Heart left ventricle (tissue), 13 donors: ENCODE results near the gene RIMOC1.

Experiments used
- POLR2A ChIP-seq, 2 donors: fragments of 450-650 bp; IDR thresholded peaks; one replicate each; pipeline ENCODE4 v1.6.1; 2017; ENCODE audit warnings: antibody characterized with exemption in 2 of 2, mild to moderate bottlenecking in 2 of 2, moderate library complexity in 2 of 2
- TF ChIP-seq, protein P1 (sequence below), 12 donors: fragments of 200-600 bp; sonication (generic) in 4 of 12; IDR thresholded peaks; one replicate each; pipeline versions ENCODE4 v1.5.0 to v1.8.0; 2018 to 2022; ENCODE audit warnings: antibody characterized with exemption in 12 of 12, mild to moderate bottlenecking in 5 of 12
- donor health status: ischemic (EF 13 %, LVEDD 7.1; RV severe dilation, severe dysfunction).
- donor health status: DM: no; HTN: yes; CAD: no.
- donor health status: DM: no; HTN: no; CAD: no.
- donor health status: ischemic (EF 25% LVEDD 6.9; RV normal size, moderate dysfunction).
- donor health status: ischemic (EF 25% LVEDD 5.7; RV mildly dilated, moderate dysfunction).
- donor health status: ischemic (EF 35%, LVEDD 5.7; RV mildly dilated, moderate dysfunction).
- donor health status: nonischemic (EF 11% LVEDD 7.7; RV severe dilation, severe dysfunction).
- donor health status: DM: yes; HTN: yes; CAD: no.
- donor health status: PGD.
- donor health status: ischemic (EF 29% LVEDD 5.4; RV normal size, mild dysfunction).
- donor health status: nonischemic (EF 23%, LVEDD 6.1; RV moderate dilation, normal function).

DNA sequence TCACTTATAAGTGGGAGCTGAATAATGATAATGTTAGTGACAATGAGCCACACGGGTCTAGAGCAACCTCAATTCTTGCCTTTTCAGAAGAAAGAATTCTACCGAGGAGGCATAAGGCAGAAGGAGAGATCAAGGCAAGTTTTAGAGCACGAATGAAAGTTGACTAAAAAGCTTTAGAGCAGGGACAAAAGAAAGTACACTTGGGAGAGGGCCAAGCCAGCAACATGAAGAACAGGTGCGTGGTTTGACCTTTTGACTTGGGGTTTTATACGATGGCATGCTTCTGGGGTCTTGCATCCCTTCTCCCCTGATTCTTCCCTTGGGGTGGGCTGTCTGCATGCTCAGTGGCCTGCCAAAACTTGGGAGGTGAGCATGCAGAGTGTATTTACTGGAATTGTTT, 21.4 kb upstream of the RIMOC1 start:
- TF ChIP-seq, protein P1, sequence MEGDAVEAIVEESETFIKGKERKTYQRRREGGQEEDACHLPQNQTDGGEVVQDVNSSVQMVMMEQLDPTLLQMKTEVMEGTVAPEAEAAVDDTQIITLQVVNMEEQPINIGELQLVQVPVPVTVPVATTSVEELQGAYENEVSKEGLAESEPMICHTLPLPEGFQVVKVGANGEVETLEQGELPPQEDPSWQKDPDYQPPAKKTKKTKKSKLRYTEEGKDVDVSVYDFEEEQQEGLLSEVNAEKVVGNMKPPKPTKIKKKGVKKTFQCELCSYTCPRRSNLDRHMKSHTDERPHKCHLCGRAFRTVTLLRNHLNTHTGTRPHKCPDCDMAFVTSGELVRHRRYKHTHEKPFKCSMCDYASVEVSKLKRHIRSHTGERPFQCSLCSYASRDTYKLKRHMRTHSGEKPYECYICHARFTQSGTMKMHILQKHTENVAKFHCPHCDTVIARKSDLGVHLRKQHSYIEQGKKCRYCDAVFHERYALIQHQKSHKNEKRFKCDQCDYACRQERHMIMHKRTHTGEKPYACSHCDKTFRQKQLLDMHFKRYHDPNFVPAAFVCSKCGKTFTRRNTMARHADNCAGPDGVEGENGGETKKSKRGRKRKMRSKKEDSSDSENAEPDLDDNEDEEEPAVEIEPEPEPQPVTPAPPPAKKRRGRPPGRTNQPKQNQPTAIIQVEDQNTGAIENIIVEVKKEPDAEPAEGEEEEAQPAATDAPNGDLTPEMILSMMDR (IDR thresholded peaks at IDR 0.05) = no peak
- no peak for TF ChIP-seq POLR2A (IDR thresholded peaks at IDR 0.05)
